GM19099 (cell line): ENCODE measurements around the gene CRABP1.

ENCODE experiments used
- POLR2A ChIP-seq: IDR thresholded peaks from 3 replicates; pipeline ENCODE4 v1.6.1; 2011; ENCODE audit warnings: low read depth; ENCODE audit not compliant: insufficient read length; ENCODE audit errors: extremely low read depth

CRABP1 gene

GRCh38 chr15:78355177-78355576 is 15.0 kb downstream of the CRABP1 start:
- TF ChIP-seq POLR2A = no peak

- TF ChIP-seq POLR2A = no peak
These were observed 18.1 kb downstream of the CRABP1 start for GRCh38 chr15:78358102-78358870.

- TF ChIP-seq POLR2A = no peak
These were observed 19.1 kb downstream of the CRABP1 start for GRCh38 chr15:78359041-78359808.

- TF ChIP-seq POLR2A = no peak
These were observed 20.2 kb downstream of the CRABP1 start for GRCh38 chr15:78360367-78360801.

GRCh38 chr15:78360958-78361718 is 21.0 kb downstream of the CRABP1 start:
- TF ChIP-seq POLR2A = no peak

- TF ChIP-seq POLR2A = no peak
These were observed 21.8 kb downstream of the CRABP1 start for GRCh38 chr15:78361771-78362506.

GRCh38 chr15:78362716-78363380 is 22.7 kb downstream of the CRABP1 start:
- no peak for TF ChIP-seq POLR2A

GRCh38 chr15:78363381-78363734 is 23.2 kb downstream of the CRABP1 start:
- no peak for TF ChIP-seq POLR2A

GRCh38 chr15:78364233-78364632 is 24.1 kb downstream of the CRABP1 start:
- TF ChIP-seq POLR2A = no peak

- TF ChIP-seq POLR2A = no peak
These were observed 25.8 kb downstream of the CRABP1 start for GRCh38 chr15:78365917-78366316.

GRCh38 chr15:78366342-78366741 is 26.2 kb downstream of the CRABP1 start:
- TF ChIP-seq POLR2A = no peak

GRCh38 chr15:78368651-78369050 is 28.5 kb downstream of the CRABP1 start:
- TF ChIP-seq POLR2A = no peak

- no peak for TF ChIP-seq POLR2A
These were observed 29.0 kb downstream of the CRABP1 start for GRCh38 chr15:78369161-78369560.

GRCh38 chr15:78370013-78370412 is 29.9 kb downstream of the CRABP1 start:
- no peak for TF ChIP-seq POLR2A
